ENCODE results near the gene CTSA. TPM values are rescaled to one million over a fixed set of nuclear protein-coding genes. Genes with fewer than 3 reads are reported as not detected.

The CTSA gene
- total RNA-seq, 1 experiment from 2014 or later, result 282 TPM

GRCh38 chr20:45848421-45848820 is 42.7 kb upstream of the CTSA start:
- TF ChIP-seq CTCF (IDR thresholded peaks at IDR 0.05; ENCODE audit: insufficient read depth in 1 of 2, low read depth in 1 of 2, low read length in 1 of 2, severe bottlenecking in 1 of 2, unreplicated experiment in 1 of 2), result no peak
- Mint-ChIP-seq H3K4me1 (ENCODE audit: low read depth, unreplicated experiment) (peaks cover 2% of the 10 kb centered on the region), H3K36me3 (ENCODE audit: insufficient read depth, unreplicated experiment) (peaks cover 22% of the 10 kb centered on the region), H3K4me3 (ENCODE audit: unreplicated experiment) (no peak overlapping the region), H3K27ac (ENCODE audit: unreplicated experiment) (no peak overlapping the region), H3K9me3 (ENCODE audit: unreplicated experiment) (no peaks in the 10 kb centered on the region), H3K27me3 (ENCODE audit: insufficient read depth, unreplicated experiment) (no peaks in the 10 kb centered on the region)
- no TSS peak for BruUV-seq (replicated peaks)
- H3K4me3 ChIP-seq (ENCODE audit: low read depth, low read length), result no peak overlapping the region
- CTCF ChIA-PET, result no interaction called here
- intact Hi-C loops (cut with micrococcal nuclease; ENCODE audit: unreplicated experiment), result no loop called here
- no peak for DNase-seq
- H3K4me1 ChIP-seq, result no peaks in the 10 kb centered on the region
- H3K9me3 ChIP-seq, result no peaks in the 10 kb centered on the region
- POLR2A ChIA-PET, result no interaction called here
- 0 out of 2 replicates have a peak, but pooled peaks cover 2% of the 10 kb centered on the region for H3K36me3 ChIP-seq (ENCODE audit: control insufficient read depth, insufficient read depth, low read length)
- no peaks in the 10 kb centered on the region for H3K27me3 ChIP-seq (replicated peaks; ENCODE audit: control insufficient read depth, insufficient read depth, low read length)

GRCh38 chr20:45848969-45849582 is 42.1 kb upstream of the CTSA start:
- TF ChIP-seq CTCF (IDR thresholded peaks at IDR 0.05; ENCODE audit: insufficient read depth in 1 of 2, low read depth in 1 of 2, low read length in 1 of 2, severe bottlenecking in 1 of 2, unreplicated experiment in 1 of 2), result no peak
- ChIA-PET POLR2A (no interaction called here), CTCF (no interaction called here)
- intact Hi-C loops (cut with micrococcal nuclease; ENCODE audit: unreplicated experiment), result no loop called here
- DNase-seq, result no peak
- Mint-ChIP-seq H3K4me3 (ENCODE audit: unreplicated experiment) (no peak overlapping the region), H3K27me3 (ENCODE audit: insufficient read depth, unreplicated experiment) (no peaks in the 10 kb centered on the region), H3K27ac (ENCODE audit: unreplicated experiment) (no peak overlapping the region), H3K9me3 (ENCODE audit: unreplicated experiment) (no peaks in the 10 kb centered on the region), H3K4me1 (ENCODE audit: low read depth, unreplicated experiment) (peaks cover 6% of the 10 kb centered on the region), H3K36me3 (ENCODE audit: insufficient read depth, unreplicated experiment) (peaks cover 19% of the 10 kb centered on the region)
- no peaks in the 10 kb centered on the region for H3K9me3 ChIP-seq
- no peaks in the 10 kb centered on the region for H3K27me3 ChIP-seq (replicated peaks; ENCODE audit: control insufficient read depth, insufficient read depth, low read length)
- BruUV-seq (replicated peaks), result no TSS peak
- no peak overlapping the region for H3K4me3 ChIP-seq (ENCODE audit: low read depth, low read length)
- H3K4me1 ChIP-seq, result no peaks in the 10 kb centered on the region
- H3K36me3 ChIP-seq (ENCODE audit: control insufficient read depth, insufficient read depth, low read length), result 0 out of 2 replicates have a peak, but pooled peaks cover under 1% of the 10 kb centered on the region

- Histone ChIP-seq H3K27me3 (replicated peaks; ENCODE audit: control insufficient read depth, insufficient read depth, low read length) (no peaks in the 10 kb centered on the region), H3K9me3 (no peaks in the 10 kb centered on the region), H3K4me3 (ENCODE audit: low read depth, low read length) (no peak overlapping the region), H3K36me3 (ENCODE audit: control insufficient read depth, insufficient read depth, low read length) (no peaks in the 10 kb centered on the region), H3K4me1 (no peaks in the 10 kb centered on the region)
- ChIA-PET CTCF (no interaction called here), POLR2A (no interaction called here)
- Mint-ChIP-seq H3K27ac (ENCODE audit: unreplicated experiment) (no peak overlapping the region), H3K36me3 (ENCODE audit: insufficient read depth, unreplicated experiment) (peaks cover 12% of the 10 kb centered on the region), H3K27me3 (ENCODE audit: insufficient read depth, unreplicated experiment) (no peaks in the 10 kb centered on the region), H3K4me1 (ENCODE audit: low read depth, unreplicated experiment) (peaks cover 6% of the 10 kb centered on the region), H3K4me3 (ENCODE audit: unreplicated experiment) (no peak overlapping the region), H3K9me3 (ENCODE audit: unreplicated experiment) (no peaks in the 10 kb centered on the region)
- TF ChIP-seq CTCF (IDR thresholded peaks at IDR 0.05; ENCODE audit: insufficient read depth in 1 of 2, low read depth in 1 of 2, low read length in 1 of 2, severe bottlenecking in 1 of 2, unreplicated experiment in 1 of 2), result no peak
- intact Hi-C loops (cut with micrococcal nuclease; ENCODE audit: unreplicated experiment), result no loop called here
- DNase-seq, result no peak
- BruUV-seq (replicated peaks), result no TSS peak
Observed at GRCh38 chr20:45850238-45850637, 40.9 kb upstream of the CTSA start.

All from Caco-2 (cell line).